Stimulated activated CD8-positive, alpha-beta memory T cell treated with anti-CD3 and anti-CD28 coated beads, Interleukin-7, amount 100 ng/mL, for 48 hours (primary cell): ENCODE results near the gene EPHA6.

ENCODE experiments used
- DNase-seq, 2 donors: peaks; one replicate each; pipeline ENCODE4 v3.0.0-alpha.2; 2020; ENCODE audit warnings: low read depth in 1 of 2; ENCODE audit errors: extremely low read depth in 1 of 2

The EPHA6 gene

DNA sequence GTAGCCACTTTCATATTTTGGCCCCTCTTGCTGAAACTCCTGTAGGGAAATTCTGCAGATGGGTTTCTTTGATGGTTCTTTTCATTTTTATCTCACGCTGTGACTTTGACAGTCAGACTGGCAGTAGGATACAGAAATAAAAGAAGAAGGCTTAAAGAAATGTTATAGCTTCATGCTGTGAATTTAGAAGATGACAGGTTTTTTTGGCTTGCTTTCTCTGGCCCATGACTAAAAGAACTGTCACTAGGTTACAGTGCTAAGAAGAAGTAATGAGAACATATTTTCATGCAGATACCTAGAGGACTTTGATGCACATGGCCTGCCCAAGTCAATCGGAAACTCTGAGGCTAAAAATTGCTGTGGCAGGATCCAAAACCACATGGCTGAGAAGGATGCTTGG is 334.5 kb downstream of the EPHA6 start:
- no peak for DNase-seq

DNA sequence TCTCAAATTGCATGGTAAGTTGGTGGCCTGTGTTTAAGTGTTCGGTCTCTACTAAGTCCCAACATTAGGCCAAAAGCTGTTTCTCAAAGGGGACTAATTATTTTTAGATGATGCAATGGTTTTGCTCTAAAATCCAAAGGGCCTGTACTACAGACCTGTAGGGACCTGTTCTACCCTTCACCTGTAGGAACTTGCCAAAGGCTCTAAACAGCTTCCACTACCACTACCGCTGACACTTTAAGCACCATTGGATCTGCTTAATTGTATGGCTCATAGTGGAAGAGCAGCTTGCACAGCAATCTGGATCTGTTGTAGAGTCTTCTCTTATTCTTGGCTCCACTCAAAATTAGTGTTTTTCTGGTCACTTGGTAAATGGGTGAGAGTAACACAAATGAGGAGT is 346.8 kb downstream of the EPHA6 start:
- DNase-seq, result no peak

DNA sequence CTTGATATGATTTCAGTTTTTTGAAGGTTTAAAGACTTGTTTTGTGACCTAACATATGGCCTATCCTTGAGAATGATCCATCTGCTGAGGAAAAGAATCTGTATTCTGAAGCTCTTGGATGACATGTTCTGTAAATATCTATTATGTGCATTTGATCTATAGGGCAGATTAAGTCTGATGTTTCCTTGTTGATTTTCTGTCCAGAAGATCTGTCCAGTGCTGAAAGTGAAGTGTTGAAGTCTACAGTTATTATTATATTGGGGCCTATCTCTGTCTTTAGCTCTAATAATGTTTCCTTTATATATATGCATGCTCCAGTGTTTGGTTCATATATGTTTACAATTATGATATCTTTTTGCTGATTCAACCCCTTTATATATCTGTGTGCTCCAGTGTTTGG is 362.8 kb downstream of the EPHA6 start:
- no peak for DNase-seq

DNA sequence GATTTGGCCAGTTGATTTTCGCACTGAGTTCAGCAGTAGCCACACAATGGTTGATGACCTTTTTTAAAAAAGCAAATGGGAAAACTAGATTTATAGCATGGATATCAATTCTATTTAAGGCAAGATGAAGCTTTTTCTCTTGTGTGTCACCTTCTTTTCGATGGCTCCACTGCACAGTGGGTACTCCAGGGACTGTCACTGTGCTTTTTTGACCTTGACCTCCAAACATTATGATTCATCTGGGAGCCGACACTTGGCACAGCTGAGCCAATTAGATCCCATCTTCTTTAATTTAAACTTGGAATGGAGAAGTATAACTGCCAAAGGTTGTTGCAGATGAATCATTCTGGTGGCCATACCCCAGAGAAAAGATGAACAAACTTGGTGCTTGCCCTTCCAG is 367.3 kb downstream of the EPHA6 start:
- DNase-seq, result no peak

DNA sequence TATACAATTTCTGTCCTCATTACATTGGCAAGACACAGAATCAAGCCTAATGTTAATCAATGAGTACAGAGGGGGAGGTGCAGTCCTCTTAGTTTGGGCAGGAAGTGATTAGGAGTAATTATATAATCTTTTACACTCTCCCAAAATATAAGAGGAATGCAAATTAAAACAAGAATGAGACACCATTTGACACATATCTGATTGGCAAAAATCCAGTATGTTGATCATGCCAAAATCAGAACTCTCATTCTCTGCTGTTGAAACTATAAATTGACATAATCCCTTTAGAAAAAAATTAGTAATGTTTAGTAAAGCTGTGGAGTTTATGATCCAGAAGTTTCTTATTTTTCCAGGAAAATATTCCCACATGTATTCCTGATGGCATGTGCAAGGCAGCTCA is 373.4 kb downstream of the EPHA6 start:
- DNase-seq, result no peak

DNA sequence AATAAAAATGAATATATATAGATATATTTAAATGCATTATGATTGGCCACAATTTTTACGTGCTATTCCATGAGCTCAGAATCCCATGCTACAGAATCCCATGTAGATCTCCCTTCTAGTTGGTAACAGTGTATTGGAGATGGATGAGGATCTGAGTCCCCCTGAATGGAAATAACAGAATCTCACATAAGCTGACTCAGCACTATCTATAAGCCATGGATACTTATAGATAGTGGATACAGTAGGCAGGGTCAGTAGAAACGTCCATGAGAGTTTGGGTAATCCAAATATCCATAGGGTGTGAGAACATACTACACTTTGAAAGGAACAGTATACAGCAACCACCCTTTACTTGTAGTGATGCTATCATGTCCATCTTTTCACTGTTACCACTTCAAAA is 375.4 kb downstream of the EPHA6 start:
- DNase-seq, result no peak

DNA sequence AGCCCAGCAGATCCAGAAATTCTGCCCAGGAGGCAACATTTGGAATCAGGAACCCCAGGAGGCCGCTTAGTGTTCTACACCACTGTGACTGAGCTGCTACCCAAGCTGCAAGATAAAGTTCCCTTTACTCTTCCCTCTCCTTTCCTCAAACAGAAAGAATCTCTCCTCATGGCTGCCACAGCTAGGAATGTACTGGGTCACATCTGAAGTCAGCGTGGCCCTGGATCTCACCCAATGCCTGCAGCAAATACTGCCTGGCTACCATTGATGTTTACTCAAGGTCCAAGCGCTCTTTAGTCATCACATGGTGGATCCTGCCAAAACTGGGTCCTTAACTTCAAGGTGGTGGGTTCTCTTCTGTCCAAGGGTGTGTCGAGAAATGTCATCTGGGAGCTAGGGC is 382.7 kb downstream of the EPHA6 start:
- DNase-seq, result no peak

DNA sequence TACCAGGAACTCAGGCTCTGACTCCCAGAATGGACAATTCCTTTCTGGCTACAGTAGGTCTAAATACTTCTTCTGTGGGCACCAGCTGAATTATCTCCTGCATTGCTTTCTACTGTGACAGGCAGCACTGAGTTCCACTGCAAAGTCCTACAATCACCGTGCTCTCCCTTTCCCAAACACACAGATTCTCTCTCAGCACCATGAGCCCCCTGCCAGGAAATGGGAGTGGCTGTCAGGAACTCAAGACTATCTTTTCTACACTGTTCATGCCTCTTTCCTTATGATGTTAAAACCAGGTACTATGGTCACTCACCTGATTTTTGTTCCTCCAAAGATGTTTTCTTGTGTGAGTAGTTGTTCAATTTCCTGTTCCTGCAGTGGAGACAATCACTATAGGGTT is 383.4 kb downstream of the EPHA6 start:
- no peak for DNase-seq

DNA sequence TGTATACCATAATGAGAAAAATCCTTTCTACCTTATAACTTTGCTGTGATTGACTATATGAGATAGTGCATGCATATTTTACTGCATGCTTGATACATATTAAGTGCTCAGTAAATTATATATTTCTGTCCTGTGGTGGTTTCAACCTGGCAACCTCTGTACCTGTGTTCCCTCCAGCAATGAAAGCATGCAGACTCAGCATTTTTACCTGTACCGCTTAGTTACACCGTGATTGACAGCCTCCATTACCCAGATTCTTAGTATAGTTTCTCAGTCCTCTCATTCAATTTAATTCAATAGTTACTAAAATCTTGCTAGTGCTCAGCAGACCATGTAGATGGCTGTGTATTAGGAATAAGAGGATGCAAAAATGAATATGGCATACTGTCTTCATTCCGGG is 386.0 kb downstream of the EPHA6 start:
- DNase-seq, result no peak

DNA sequence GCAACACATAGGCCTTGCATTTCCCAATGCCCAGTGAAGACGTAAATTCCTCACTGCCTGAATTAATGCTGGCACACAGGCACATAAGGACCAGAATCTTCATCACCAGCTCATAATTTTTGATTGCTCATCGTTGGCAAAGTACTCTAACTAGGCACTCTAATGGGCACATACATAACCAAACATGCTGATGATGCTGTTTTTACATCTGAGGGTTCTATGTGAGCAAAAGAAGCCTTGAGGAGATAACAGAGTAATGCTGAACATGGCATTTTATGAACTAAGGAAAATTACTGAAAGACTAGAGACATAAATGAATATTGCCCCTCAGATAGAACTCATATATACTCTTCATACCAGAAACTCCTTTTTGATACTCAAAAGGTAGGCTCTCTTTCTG is 387.4 kb downstream of the EPHA6 start:
- DNase-seq, result no peak

DNA sequence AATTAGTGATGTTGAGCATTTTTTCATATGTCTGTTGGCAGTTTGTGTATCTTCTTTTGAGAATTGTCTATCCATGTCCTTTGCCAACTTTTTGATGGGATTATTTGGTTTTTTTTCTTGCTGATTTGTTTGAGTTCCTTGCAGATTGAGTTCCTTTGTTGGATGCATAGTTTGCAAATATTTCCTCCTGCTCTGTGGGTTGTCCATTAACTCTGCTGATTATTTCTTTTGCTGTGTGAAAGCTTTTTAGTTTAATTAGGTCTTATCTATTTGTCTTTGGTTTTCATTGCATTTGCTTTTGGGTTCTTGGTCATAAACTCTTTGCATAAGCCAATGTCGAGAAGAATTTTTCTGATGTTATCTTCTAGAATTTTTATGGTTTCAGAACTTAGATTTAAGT is 414.6 kb downstream of the EPHA6 start:
- no peak for DNase-seq

DNA sequence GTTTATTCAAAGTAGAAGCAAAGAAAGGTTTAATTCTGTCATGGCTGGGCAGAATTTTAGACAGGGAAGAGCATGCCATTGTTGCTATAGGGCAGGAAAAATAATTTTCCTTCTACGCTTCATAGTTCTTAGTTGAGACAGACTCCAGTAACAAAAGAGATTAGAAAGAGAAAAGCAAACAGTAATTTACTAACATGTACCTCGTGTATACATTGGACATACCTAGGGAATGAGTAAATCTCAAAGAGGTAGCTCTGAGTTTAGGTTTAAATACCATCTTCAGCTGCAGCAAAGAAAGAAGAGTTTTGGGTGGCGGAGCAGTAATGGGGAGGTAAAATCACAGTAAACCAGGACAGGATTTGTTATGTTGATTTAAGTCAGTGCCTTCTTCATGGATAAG is 416.1 kb downstream of the EPHA6 start:
- DNase-seq, result no peak

DNA sequence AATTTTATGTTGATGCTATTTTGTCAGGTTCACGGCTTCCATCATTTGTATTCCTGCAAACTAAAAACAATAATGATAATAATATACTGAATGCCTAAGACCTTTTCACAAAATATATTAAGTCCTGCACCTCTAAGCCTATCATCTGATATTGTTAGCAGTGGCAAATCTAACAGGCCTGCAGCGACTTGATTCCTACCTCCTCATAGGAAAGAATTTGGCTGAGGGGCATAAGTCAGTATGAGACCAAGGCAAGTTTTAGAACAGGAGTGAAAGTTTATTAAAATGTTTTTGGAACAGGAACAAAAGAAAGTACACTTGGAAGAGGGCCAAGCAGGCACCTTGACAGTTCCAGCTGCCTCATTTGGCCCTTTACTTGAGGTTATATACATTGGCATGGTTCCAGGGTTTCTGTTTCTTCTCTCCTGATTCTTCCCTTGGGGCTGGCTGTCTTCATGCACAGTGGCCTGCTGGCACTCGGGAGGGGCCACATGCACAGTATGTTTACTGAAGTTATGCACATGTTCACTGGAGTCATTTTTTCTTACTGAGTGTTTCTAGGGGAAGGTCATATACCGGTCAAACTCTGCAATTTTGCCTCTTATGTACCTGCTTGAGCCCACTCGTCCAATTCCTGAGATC is 418.1 kb downstream of the EPHA6 start:
- DNase-seq, result no peak

DNA sequence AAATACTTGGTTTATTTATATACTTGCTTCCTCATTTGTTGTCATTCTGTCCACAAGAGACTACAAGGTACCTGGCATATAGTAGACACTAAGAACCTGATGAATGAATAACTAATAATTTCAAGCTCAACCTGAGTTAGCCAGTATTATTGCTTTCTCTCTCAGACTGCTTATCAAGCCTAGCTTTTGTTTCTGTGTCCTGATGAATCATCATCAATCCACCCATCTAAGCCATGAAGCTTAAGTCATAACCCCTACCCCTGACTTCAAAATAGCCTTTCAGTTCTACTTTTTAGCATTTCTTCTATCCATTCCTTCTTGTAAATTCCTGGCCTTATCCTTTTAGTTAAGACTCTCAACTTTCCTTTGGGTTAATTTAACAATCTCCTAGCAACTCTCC is 420.8 kb downstream of the EPHA6 start:
- DNase-seq, result no peak

DNA sequence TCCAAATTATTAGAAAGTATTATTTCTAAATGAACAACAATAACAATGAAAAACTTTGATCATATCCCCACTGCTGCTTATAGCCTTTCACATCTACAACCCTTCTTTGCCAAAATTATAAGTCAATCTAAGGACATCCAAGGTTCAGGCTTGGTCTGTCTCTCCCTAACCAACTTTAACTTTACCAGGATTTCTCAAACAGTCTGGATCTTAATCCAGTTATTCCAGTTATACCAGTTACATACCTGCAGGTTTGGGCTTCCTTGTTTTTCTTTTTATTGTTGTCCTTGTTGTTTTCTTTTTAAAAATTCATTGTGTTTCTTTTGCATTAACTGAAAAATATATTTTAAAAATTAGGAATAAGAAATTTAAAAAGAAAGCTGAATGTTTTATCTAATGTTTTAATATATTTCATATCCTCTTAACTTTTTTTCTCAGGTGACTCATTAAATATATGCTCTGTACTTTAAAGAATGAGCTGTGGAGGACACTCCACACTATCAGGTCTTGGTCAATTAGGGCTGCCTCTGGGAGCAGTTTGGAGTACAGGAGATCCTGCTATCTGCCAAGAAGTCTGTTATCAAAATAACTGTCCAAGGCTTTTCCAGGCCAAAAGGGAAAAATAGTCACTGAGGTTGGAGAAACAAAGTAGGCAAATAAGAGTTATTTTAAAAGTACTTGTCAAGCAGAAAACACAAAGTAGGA is 421.4 kb downstream of the EPHA6 start:
- DNase-seq, result no peak

DNA sequence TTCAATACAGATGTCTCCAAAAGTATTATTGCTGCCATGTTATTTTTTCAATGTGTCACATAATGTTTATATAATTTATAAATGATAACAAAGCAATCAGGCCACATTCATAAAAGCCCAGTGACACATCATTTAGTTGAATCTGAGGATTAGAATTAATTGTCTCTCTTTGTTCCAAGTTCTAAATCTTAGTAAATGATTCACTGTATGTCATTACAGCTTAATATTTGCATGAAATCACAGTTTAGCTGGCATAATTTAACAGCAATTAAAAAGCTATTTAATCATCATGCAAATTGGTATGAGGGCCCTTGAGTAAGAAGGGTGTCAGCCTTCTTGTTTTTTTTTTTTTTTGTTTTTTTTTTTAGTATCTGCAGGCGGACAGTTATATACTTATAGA is 427.0 kb downstream of the EPHA6 start:
- no peak for DNase-seq

DNA sequence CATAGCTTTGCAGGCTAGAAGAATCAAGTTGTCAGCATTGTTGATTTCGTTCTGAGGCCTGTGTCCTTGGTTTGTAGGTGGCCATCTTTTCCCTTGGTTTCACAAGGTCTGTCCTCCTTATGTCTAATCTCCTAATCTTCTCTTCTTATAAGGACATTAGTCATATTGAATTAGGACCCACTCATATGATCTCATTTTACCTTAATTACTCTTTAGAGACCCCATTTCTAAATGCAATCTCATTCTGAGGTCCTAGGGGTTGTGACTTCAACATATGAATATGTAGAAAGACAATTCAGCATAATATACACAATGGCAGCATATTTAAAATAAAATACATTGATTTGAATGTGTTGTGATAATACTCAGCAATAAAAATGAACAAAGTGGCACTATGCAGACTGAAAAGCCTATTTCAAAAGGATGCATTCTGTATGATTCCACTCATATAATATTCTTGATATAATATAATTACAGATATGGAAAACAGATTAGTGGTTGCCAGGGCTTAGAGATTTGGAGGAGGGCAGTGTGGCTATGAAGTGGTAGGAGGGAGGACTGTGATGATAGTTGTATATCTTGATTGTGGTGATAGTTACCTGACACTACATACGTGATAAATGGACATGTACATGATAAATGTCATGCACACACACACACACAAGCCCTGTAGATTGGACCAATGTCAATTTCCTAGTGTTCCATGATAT is 431.0 kb downstream of the EPHA6 start:
- DNase-seq, result no peak

DNA sequence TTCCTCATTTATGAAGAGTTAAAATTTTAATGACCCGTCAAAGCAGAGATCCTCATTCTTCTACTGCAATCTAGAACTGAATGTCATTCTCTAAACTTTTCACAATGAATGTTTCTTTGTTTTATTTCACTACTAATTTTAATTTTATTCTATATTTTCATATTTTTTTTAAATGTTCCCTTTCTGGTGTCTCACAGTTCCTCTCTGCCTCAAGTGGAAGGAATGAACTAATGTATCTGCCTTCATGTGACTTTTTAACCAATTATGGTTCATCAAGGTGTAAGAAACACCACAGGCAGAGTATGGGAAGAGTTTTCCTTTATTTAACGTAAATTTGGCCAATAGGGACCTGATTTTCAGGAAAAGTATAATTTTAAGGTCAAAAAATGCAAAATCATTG is 441.7 kb downstream of the EPHA6 start:
- DNase-seq, result no peak

DNA sequence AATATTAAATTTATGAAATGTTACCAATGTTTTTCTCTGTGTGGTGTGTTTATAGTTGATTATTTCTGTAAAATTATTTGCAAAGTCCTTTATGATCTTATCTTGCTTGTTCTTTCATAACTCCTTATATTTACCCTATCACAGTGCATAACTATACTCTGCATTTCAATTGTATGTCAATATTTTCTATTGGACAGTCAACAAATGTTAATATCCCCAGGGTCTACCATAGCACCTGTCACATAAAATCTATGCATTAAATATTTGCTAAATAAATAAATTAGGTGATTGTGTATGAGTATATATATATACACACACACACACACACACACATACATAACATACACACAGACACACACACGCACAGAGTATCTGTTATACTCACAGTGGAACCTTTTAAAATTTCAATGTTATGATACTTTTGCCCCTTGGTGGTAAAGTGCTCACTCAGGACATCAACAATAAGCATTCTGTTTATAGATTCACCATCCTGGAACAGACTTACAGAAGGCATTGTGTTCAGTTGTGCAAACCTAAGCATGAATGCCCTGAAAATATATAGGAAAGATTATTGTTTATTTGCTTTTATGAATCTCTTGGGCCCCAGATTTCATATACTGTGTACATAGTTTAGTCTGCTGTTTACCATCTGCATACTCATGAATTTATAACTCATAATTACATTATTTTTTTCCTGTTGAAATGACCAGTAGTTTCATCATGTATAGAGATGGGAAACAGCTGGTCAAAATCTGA is 443.7 kb downstream of the EPHA6 start:
- no peak for DNase-seq

DNA sequence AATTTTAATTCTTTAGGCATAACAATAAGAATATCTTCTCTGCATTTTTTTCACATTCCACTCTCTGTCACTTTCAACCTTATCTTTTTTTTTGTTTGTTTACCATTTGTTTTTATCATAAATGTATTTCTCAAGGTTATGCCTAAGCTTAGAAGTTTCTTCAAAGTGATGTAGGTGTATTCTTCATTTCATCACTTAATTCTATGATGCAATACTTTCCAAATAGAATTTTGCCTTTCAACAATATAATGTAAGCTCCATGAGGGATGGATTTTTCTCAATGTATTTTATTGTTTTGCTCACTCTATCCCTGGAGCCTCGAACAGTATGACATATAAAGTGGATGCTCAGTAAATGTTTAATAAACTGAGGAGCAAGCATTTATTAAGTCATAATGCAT is 444.9 kb downstream of the EPHA6 start:
- DNase-seq, result no peak

DNA sequence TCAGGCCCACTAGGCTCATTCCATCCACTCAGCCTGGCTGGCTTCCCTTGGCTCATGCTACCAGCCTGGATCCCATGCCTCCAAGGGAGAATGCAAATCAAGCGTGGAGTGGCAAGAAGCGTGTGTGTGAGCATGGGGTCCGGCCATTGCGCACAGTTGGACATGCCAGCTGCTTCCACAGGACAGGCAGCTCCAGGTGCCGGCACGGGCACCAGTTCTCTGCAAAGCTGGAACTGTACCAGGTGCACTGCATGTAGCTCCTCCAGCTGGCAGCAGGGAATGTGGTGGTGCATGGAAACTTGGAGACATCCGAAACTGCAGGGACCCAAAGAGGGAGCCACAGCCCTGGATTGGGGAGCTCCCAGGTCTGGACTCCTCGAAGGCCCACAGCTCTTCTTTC is 449.8 kb downstream of the EPHA6 start:
- DNase-seq, result no peak
